Activated CD4-positive, alpha-beta T cell treated with anti-CD3 and anti-CD28 coated beads, Interleukin-2, amount 50 U/mL, for 16 hours (primary cell): ENCODE results near the gene CEND1.

Source experiments
- DNase-seq: peaks from one replicate; pipeline ENCODE4 v3.0.0-alpha.2; 2020

The CEND1 gene

GRCh38 chr11:811446-812245 is 21.8 kb upstream of the CEND1 start:
- no peak for DNase-seq

- DNase-seq, result no peak
Measured at GRCh38 chr11:810040-810567, 20.2 kb upstream of the CEND1 start.

- DNase-seq, result peak; percentile 98
Measured at GRCh38 chr11:809287-810039, 19.6 kb upstream of the CEND1 start, which contains the start of gene RPLP2. TSS of gene RPLP2 (plus strand) at chr11:809967. CDS start at chr11:810235, 268 bp downstream.

DNA sequence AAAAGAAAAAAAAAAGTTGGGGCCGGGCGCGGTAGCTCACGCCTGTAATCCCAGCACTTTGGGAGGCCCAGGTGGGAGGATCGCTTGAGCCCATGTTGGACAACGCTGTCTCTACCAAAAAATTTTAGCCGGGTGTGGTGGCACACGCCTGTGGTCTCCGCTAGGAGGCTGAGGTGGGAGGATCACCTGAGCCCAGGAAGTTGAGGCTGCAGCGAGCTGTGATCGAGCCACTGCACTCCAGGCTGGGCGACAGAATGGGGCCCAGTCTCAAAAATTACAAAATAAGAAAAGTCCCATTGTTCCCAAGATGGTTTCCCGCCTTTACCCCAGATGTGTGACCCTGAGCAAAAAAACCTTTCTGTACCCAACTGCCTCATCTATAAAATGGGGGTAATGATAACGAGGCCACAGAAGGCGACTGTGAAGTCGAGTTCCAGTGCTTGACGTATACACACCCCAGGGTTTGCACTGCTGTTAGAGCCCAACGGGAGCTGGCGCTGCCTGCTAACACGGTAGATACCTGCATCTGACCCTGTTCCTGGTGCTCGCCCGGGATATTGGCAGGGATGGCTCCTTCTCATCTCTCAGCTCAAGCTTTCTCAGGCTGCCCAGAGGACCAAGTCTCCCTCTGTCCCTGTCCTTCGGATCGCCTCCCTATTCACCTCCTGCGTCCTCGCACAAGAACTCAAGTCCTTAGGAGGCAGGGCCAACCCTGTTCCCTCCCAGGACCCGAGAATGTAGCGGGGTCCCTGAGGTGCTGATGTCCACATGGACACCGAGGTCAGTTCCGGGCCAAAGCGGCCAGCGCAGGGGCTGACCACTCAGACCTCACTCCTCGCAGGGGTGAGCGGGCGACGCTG is 18.8 kb upstream of the CEND1 start:
- peak; percentile 78 for DNase-seq

DNA sequence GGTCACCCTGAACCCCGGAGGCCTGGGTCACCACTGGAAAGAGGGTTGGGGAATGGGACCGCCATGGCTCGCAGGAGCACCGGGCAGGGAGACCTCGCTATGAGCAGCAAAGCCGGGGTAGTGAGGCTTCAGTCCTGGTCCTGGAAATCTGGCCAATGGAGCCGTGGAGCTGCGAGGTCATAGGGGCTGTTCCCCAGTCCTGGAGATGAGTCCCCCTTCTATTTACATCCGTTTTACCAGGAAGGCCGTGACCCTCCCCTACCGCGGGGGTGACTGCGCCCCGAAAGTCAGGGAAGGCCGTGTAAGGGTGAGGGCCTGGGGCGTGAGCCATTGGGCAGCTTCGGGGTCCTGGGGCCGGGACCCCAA is 14.7 kb upstream of the CEND1 start:
- no peak for DNase-seq

DNA sequence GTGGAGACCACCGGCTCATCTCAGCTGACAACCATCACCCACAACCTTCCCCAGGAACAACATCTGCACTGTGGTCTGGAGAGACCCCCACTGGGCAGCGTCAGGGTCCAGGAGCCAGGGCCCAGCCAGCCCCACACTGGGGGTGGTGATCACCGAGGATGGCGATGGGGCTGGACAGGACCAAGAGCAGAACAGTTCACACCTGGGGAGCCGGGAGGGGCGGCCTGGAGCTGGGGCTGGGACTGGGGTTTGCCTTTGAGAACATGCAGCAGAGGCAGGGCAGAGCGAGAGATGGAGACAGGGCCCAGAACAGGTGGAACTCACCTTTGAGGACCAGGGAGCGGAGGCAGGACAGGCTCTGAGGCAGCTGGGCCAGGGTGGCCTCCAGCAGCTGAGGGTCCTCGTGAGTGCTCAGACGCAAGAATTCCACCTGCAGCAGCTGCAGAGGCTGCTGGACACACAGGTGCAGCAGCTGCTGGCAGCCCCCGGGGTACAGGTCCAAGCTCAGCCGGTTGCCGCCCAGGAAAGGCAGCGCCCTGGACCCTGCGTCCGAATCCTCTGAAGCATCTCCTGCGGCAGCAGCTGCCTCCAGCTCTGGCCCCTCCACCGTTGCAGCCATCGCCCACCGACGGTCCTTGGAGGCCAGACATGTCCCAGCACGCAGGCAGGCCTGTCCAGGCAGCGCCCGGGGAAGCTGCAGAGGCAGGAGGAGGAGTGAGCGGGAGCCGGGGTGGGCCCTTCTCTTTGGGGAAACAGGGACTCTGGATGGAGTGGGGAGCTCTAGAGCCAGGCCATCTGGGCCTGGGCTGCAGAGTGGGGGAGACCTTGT is 14.1 kb upstream of the CEND1 start:
- no peak for DNase-seq

DNA sequence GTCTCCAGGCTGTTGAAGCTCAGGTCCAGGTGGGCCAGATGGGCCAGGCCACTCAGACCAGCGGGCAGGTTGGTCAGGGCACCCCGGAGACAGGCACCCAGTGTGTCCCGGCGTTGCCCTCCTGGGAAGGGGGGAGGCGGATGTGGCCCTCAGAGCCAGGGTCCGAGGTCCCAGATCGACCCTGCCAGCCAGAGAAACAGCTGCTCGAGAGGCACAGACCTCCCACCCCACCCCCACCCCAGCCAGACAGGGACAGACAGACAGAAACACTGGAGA is 13.5 kb upstream of the CEND1 start:
- DNase-seq, result no peak

- DNase-seq, result no peak
Measured at GRCh38 chr11:802693-803466, 13.0 kb upstream of the CEND1 start.

GRCh38 chr11:802018-802617 is 12.2 kb upstream of the CEND1 start:
- no peak for DNase-seq

- no peak for DNase-seq
Measured at GRCh38 chr11:801097-801780, 11.3 kb upstream of the CEND1 start.

GRCh38 chr11:800473-800872 is 10.6 kb upstream of the CEND1 start:
- DNase-seq, result no peak

DNA sequence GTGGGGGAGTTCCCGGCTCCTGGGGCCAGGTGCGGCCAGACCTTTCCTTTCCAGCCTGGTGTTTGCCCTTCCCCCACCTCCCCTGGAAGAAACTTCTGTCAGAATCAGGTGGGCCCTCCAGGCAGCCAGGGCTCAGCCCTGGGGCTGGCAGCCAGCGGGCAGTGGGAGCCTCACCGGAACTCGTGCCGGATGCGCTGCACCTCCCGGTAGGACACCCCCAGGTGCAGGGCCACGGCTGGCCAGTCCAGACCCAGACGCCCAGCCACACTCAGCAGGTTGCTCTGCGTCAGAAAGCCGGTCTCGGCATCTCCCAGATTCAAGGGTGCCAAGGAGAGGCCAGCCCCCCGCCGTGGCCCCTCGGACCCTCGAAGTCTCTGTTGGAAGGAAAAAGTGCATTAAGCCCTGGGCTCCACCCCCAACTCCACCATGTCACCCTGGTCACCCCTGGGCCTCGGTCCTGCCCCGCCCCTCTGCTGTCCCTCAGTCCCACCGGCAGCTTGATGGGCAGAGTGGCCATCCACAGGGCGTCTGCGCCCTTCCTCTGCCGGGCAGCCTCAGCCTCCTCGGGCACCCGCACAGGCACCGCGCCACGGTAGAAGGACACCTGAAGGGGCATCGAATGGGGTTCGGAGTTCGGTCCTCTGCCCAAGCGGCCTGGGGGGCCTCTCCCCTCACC is 9.9 kb upstream of the CEND1 start:
- no peak for DNase-seq

GRCh38 chr11:798093-798713 is 8.3 kb upstream of the CEND1 start, which contains the start of gene SLC25A22:
TSS of gene SLC25A22 (minus strand) at chr11:798281. CDS start at chr11:795006, 3,275 bp downstream.
- DNase-seq, result peak; percentile 84

DNA sequence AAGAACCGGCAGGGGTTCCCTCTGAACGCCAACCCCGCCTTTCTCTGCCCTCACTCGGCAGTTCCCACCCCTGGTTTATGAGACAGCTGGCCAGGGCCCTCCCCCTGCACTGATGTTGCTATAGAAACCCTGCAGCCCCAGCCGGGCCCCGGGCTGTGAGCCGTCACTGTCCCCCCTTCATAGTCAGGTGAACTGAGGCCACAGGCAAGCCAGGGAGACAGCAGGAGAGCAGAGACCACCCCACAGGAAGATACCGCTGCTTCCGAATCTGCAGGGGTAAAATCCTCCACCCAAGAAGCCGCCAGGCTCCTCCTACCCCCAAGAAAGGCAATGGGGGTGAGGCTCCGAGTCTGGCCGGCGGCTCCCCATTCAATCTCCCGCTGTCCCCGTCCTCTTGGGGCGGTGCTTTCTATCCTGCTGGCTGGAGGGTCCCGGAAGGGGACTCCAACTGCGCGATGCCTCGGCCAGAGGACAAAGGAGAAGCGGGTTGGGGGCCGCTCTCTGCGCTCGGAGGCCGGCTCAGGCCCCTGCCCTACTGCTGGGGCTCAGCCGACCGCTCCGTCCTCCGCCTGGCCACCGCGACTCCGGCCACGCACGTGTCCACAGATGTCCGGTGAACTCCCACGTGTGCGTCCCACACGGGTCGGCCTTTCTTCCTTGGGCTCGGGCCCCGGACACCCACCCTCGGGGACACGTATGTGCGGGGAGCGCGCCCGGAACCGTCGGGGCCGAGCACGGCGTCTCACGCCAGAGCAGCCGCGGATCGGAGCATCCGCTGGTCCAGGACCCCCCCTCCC is 7.6 kb upstream of the CEND1 start:
- peak; percentile 76 for DNase-seq

- no peak for DNase-seq
Measured at GRCh38 chr11:796565-797295, 6.8 kb upstream of the CEND1 start.

GRCh38 chr11:795634-796564 is 6.0 kb upstream of the CEND1 start:
- DNase-seq, result peak; percentile 88
